GM18519 (cell line): ENCODE results near the gene GHSR.

ENCODE experiments used
- ATAC-seq: cut with Tn5 transposase; IDR thresholded peaks from one replicate; pipeline ENCODE4 v1.9.1; 2021; ENCODE audit warnings: mild to moderate bottlenecking, moderate library complexity; ENCODE audit not compliant: unreplicated experiment, low FRiP score

The GHSR gene

GRCh38 chr3:172441581-172441980 is 6.7 kb downstream of the GHSR start:
- no peak for ATAC-seq

DNA sequence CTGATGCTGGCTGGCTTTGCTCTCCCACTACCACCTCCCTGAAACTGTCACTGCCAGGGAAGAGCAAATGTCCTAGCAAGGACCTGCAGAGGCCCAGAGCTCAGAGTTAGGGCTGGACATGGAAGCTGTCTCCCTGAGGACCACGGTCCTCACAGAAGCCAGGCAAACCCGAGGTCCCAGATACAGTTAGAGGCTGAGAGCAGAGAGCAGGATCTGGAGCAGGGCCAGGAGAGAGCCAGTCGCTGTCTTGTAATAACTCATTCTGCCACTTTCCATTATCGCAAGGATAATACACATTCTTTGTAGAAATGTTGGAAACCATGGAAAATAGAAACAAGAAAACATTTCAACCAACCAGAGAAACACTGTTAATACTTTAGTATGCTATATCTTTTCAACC is 10.1 kb downstream of the GHSR start:
- ATAC-seq, result no peak

- ATAC-seq, result no peak
Measured at GRCh38 chr3:172437713-172438112, 10.5 kb downstream of the GHSR start.

GRCh38 chr3:172415323-172415722 is 32.9 kb downstream of the GHSR start:
- no peak for ATAC-seq

DNA sequence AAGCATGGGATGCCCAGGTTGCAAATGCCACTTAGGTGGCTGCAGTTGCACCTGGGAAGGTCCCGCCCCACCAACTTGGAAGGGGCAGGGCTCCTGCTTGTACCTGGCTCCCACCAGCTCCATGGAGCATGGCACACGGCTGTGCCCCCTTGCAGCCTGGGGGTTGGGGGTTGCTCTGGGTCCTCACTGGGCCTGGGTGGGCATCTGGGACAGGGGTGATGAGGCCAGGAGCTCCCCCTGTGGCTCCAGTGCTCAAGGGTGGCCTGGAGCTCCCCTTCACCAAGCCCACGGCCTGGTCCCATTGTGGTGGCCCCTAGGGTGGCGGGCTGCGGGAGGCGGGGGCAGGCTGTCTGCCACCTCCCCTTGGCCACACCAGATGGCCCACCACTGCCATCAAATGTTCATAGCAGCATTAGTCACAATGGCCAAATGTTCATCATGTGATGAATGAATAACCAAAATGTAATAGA is 36.7 kb downstream of the GHSR start:
- ATAC-seq, result no peak

- no peak for ATAC-seq
Measured at GRCh38 chr3:172410702-172411477, 37.4 kb downstream of the GHSR start.

- no peak for ATAC-seq
Measured at GRCh38 chr3:172407872-172408271, 40.4 kb downstream of the GHSR start.

- ATAC-seq, result no peak
Measured at GRCh38 chr3:172405914-172406313, 42.3 kb downstream of the GHSR start.

- no peak for ATAC-seq
Measured at GRCh38 chr3:172404237-172404962, 43.9 kb downstream of the GHSR start.

DNA sequence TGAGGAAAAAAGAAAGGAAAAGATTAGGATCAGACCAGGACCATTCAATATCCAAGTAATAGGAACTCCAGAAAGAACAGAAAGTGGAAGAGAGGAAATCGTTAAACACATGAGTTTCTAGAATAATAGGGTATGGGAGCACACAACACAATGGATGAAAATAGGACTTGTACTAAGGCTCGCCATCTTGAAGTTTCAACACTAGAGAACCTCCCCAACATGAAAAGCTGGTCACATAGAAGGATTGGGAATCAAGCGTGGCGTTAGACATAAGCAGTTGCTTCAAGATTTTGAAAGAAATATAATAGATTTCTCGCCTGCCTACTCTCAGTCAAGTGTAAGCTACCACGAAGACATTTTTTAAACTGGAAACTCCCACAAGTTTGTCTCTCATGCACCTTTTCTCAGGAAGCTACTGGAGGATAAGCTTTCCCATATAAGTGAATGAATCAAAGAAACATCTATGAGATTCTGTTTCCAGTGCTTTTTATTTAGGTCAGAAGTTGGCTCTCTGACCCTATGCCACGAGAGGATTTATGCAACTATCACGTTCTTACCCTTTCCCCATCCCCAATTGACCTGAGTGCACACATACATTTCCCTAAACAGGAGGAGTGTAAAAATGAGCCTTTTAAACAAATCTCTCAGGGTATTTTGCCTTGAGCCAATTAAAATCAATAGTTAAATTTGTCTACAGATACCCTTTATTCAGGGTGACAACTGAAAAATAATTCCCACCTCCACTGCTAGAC is 45.2 kb downstream of the GHSR start:
- no peak for ATAC-seq

GRCh38 chr3:172402090-172402489 is 46.2 kb downstream of the GHSR start:
- ATAC-seq, result no peak

- ATAC-seq, result no peak
Measured at GRCh38 chr3:172398484-172398883, 49.8 kb downstream of the GHSR start.

- no peak for ATAC-seq
Measured at GRCh38 chr3:172397716-172398405, 50.4 kb downstream of the GHSR start.

- ATAC-seq, result no peak
Measured at GRCh38 chr3:172396400-172396799, 51.9 kb downstream of the GHSR start.

- ATAC-seq, result no peak
Measured at GRCh38 chr3:172394692-172395091, 53.6 kb downstream of the GHSR start.
